ENCODE results near the gene MOSMO.

MOSMO gene

DNA sequence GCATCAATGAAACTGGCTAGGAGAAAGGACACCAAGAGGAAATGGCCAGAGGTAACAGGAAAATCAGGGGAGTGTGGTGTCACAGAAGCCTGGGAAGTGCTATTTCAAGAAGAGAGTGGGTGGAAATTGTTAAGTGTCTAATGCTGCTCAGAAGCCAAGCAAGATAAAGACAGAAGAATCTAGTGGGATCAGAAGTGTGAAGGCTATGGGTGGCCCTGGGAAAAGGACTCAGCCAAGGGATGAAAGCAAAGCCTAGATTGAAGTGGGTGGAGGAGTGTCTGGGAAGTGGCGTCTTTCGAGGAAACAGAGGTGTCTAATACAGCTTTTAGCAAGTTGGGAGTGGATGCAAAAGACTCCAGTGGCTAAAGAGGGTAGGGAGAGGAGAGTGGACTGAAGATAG is 20.4 kb upstream of the MOSMO start:
- Histone ChIP-seq H3K9me3 (no peaks in the 10 kb centered on the region), H3K36me3 (peaks cover 28% of the 10 kb centered on the region), H3K4me3 (ENCODE audit: low read depth, low read length) (no peak overlapping the region), H3K27me3 (no peaks in the 10 kb centered on the region), H3K4me1 (no peaks in the 10 kb centered on the region)
- DNase-seq = no peak
- TF ChIP-seq, protein P1, sequence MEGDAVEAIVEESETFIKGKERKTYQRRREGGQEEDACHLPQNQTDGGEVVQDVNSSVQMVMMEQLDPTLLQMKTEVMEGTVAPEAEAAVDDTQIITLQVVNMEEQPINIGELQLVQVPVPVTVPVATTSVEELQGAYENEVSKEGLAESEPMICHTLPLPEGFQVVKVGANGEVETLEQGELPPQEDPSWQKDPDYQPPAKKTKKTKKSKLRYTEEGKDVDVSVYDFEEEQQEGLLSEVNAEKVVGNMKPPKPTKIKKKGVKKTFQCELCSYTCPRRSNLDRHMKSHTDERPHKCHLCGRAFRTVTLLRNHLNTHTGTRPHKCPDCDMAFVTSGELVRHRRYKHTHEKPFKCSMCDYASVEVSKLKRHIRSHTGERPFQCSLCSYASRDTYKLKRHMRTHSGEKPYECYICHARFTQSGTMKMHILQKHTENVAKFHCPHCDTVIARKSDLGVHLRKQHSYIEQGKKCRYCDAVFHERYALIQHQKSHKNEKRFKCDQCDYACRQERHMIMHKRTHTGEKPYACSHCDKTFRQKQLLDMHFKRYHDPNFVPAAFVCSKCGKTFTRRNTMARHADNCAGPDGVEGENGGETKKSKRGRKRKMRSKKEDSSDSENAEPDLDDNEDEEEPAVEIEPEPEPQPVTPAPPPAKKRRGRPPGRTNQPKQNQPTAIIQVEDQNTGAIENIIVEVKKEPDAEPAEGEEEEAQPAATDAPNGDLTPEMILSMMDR (IDR thresholded peaks at IDR 0.05; ENCODE audit: low read depth, low read length) = no peak

DNA sequence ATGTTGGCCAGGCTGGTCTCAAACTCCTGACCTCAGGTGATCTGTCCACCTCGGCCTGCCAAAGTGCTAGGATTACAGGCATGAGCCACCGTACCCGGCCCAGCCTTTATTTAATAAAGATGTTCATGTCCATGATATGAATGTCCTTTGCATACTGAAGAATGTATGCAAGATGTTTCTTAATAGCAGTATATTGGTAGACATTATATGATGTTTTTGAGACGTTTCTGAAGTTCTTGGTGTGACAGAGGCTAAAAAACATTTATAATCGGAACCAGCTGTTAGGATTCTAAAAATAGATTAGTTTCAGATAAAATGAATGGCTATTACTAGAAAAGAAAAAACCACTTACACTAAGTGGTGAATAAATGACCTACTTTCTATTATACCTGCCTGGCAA is 18.8 kb upstream of the MOSMO start:
- H3K4me3 ChIP-seq (ENCODE audit: low read depth, low read length) = no peak overlapping the region
- H3K9me3 ChIP-seq = no peaks in the 10 kb centered on the region
- no peaks in the 10 kb centered on the region for H3K27me3 ChIP-seq
- TF ChIP-seq, protein P1 (IDR thresholded peaks at IDR 0.05; ENCODE audit: low read depth, low read length) = no peak
- DNase-seq = no peak
- peaks cover 11% of the 10 kb centered on the region for H3K36me3 ChIP-seq
- no peaks in the 10 kb centered on the region for H3K4me1 ChIP-seq

DNA sequence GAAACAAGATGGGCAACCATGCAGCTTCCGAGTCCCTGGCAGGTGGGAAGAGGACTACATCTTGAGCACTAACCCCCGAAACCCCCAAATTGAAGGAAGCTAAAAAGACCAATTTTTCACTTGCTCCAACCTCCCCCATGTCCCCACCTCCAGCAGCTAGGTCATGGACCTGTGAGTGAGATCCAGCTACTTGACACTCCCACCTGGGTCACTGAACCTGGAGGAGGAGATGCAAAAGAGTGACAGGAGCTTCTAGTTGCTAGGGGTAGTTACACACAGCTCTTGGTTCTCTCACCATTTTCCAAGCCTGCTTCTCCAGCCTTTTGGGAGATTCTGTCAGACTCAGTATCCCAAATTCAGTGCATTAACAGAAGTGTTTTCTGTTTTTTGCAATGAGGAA is 18.2 kb upstream of the MOSMO start:
- TF ChIP-seq, protein P1 (IDR thresholded peaks at IDR 0.05; ENCODE audit: low read depth, low read length) = no peak
- DNase-seq = no peak
- no peaks in the 10 kb centered on the region for H3K27me3 ChIP-seq
- H3K4me3 ChIP-seq (ENCODE audit: low read depth, low read length) = no peak overlapping the region
- H3K9me3 ChIP-seq = no peaks in the 10 kb centered on the region
- H3K4me1 ChIP-seq = no peaks in the 10 kb centered on the region
- peaks cover 5% of the 10 kb centered on the region for H3K36me3 ChIP-seq

DNA sequence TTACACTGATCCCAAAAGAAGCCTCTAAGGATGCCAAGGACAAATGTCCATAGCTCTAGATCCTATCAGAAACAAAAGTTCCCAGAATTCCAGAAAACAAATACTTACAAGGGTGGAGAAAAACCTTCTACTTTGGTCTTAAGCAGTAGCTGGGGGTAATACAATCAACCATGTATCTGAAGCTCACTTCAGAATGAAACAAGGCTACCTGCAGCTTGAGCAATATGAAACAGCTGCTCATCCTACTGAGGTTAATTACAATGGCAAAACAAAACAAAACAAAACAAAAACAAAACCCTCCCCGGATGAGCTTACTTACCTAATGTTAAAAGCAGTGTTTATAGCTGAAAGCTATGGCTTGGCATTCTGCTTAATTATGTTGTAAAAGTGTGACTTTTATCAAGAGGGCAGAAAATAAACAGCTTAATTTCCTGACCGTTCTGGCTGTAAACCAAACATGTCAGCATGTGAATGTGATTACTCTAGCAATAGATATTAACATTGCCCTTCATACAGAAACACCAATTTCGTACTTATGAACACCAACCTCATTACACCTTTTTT is 17.4 kb upstream of the MOSMO start:
- DNase-seq = no peak
- Histone ChIP-seq H3K36me3 (peaks cover 2% of the 10 kb centered on the region), H3K9me3 (no peaks in the 10 kb centered on the region), H3K4me3 (ENCODE audit: low read depth, low read length) (no peak overlapping the region), H3K4me1 (no peaks in the 10 kb centered on the region), H3K27me3 (no peaks in the 10 kb centered on the region)
- TF ChIP-seq, protein P1 (IDR thresholded peaks at IDR 0.05; ENCODE audit: low read depth, low read length) = no peak

DNA sequence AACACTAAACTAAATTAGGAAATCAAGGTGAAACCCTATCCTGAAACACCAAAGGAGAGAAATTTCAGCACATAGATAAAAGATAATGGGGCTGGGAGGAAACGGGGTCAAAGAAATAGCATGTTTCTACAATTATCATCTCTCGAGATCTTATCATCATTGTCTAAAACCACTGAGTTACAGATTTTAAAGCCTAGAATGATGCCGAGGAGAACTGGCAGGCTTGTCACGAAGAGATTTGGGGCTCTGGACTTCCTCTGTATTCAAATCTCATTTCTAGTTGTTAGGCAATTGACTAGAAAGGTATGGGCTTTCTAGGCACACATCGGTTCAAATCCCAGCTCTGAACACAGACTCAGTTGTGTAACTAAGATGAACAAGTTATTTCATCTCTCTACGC is 16.3 kb upstream of the MOSMO start:
- Histone ChIP-seq H3K9me3 (no peaks in the 10 kb centered on the region), H3K36me3 (no peaks in the 10 kb centered on the region), H3K4me1 (no peaks in the 10 kb centered on the region), H3K27me3 (no peaks in the 10 kb centered on the region), H3K4me3 (ENCODE audit: low read depth, low read length) (no peak overlapping the region)
- no peak for DNase-seq
- TF ChIP-seq, protein P1 (IDR thresholded peaks at IDR 0.05; ENCODE audit: low read depth, low read length) = no peak

DNA sequence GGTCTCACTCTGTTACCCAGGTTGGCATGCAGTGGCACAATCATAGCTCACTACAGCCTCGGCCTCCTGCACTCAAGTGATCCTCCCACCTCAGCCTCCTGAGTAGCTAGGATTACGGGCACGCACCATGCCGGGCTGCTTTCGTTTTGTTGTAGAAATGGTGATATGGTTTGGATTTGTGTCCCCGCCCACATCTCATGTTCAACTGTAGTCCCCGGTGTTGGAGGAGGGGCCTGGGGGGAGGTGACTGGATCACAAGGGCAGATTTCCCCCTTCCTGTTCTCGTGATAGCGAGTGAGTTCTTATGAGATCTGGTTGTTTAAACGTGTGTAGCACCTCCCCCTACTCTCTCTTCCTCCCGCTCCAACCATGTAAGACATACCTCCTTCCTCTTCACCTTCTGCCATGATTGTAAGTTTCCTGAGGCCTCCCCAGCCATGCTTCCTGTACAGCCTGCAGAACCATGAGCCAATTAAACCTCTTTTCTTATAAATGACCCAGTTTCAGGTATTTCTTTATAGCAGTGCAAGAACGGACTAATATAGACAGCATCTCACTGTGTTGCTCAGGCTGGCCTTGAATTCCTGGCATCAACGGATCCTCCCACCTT is 12.9 kb upstream of the MOSMO start:
- H3K27me3 ChIP-seq = no peaks in the 10 kb centered on the region
- TF ChIP-seq, protein P1 (IDR thresholded peaks at IDR 0.05; ENCODE audit: low read depth, low read length) = no peak

More for the DNA sequence above, 12.9 kb upstream of the MOSMO start:
- H3K36me3 ChIP-seq = no peaks in the 10 kb centered on the region
- no peaks in the 10 kb centered on the region for H3K9me3 ChIP-seq
- no peak overlapping the region for H3K4me3 ChIP-seq (ENCODE audit: low read depth, low read length)
- DNase-seq = no peak
- no peaks in the 10 kb centered on the region for H3K4me1 ChIP-seq
